Ascending aorta (tissue), 2 donors: ENCODE results near the gene TOE1. TPM values are rescaled to one million over a fixed set of nuclear protein-coding genes. Genes with fewer than 3 reads are reported as not detected.

ENCODE experiments used
- DNase-seq, 2 donors: peaks; one replicate each; pipeline ENCODE4 v3.0.0-alpha.2; 2019; ENCODE audit warnings: low spot score in 2 of 2
- H3K27ac ChIP-seq, 2 donors: fragments of 200-600 bp; sonication (generic); one replicate each; pipeline ENCODE4 v1.5.1; 2016 to 2017; ENCODE audit warnings: mild to moderate bottlenecking in 1 of 2
- H3K27me3 ChIP-seq: fragments of 200-600 bp; sonication (generic); one replicate; pipeline ENCODE4 v1.5.1; 2017
- H3K36me3 ChIP-seq, 2 donors: fragments of 200-600 bp; sonication (generic); one replicate each; pipeline ENCODE4 v1.5.1; 2016
- H3K4me1 ChIP-seq, 2 donors: fragments of 200-600 bp; sonication (generic); one replicate each; pipeline ENCODE4 v1.5.1; 2016 to 2017; ENCODE audit warnings: mild to moderate bottlenecking in 1 of 2
- H3K4me3 ChIP-seq, 2 donors: fragments of 200-600 bp; sonication (generic); one replicate each; pipeline ENCODE4 v1.5.1; 2016 to 2017; ENCODE audit warnings: mild to moderate bottlenecking in 1 of 2
- H3K9me3 ChIP-seq, 2 donors: fragments of 200-600 bp; sonication (generic); one replicate each; pipeline ENCODE4 v1.5.1; 2016
- intact Hi-C: fragments of 100-400 bp; cut with DNase I; formaldehyde crosslinking; loops from one replicate; pipeline ENCODE4 v1.15.1; 2023
- total RNA-seq: library from RNA; depleted of rRNA; stranded (reverse); fragments of >200 nt; gene quantifications from one replicate; pipeline ENCODE4 v1.1.0, GENCODE V29; 2016
- TF ChIP-seq, protein P1 (sequence below), 3 experiments: fragments of 200-600 bp in 2 of 3; fragments of 450-650 bp in 1 of 3; sonication (generic) in 2 of 3; IDR thresholded peaks; one replicate each; pipeline ENCODE4 v1.5.1; 2016 to 2019; ENCODE audit warnings: antibody characterized with exemption in 3 of 3, mild to moderate bottlenecking in 1 of 3, moderate library complexity in 1 of 3

TOE1 gene
- total RNA-seq, 1 donor from 2014 or later = 6.9 TPM

- Histone ChIP-seq H3K27me3 (no peaks in the 10 kb centered on the region), H3K27ac (no peak overlapping the region), H3K36me3 (no peaks in the 10 kb centered on the region), H3K4me3 (no peak overlapping the region), H3K4me1 (peaks cover 3 to 8% of the 10 kb centered on the region in 2 donors), H3K9me3 (no peaks in the 10 kb centered on the region)
- intact Hi-C loops = no loop called here
- TF ChIP-seq, protein P1, sequence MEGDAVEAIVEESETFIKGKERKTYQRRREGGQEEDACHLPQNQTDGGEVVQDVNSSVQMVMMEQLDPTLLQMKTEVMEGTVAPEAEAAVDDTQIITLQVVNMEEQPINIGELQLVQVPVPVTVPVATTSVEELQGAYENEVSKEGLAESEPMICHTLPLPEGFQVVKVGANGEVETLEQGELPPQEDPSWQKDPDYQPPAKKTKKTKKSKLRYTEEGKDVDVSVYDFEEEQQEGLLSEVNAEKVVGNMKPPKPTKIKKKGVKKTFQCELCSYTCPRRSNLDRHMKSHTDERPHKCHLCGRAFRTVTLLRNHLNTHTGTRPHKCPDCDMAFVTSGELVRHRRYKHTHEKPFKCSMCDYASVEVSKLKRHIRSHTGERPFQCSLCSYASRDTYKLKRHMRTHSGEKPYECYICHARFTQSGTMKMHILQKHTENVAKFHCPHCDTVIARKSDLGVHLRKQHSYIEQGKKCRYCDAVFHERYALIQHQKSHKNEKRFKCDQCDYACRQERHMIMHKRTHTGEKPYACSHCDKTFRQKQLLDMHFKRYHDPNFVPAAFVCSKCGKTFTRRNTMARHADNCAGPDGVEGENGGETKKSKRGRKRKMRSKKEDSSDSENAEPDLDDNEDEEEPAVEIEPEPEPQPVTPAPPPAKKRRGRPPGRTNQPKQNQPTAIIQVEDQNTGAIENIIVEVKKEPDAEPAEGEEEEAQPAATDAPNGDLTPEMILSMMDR (IDR thresholded peaks at IDR 0.05) = no peak
- DNase-seq = no peak
Observed at GRCh38 chr1:45365051-45365450, 25.1 kb downstream of the TOE1 start.

GRCh38 chr1:45370575-45370974 is 30.6 kb downstream of the TOE1 start:
- H3K36me3 ChIP-seq = no peaks in the 10 kb centered on the region
- H3K4me1 ChIP-seq = peaks cover 0 to 3% of the 10 kb centered on the region in 2 donors
- no peak overlapping the region for H3K27ac ChIP-seq
- TF ChIP-seq, protein P1 (IDR thresholded peaks at IDR 0.05) = no peak
- H3K4me3 ChIP-seq = no peak overlapping the region
- no peak for DNase-seq
- intact Hi-C loops = no loop called here
- no peaks in the 10 kb centered on the region for H3K9me3 ChIP-seq
- H3K27me3 ChIP-seq = no peaks in the 10 kb centered on the region

DNA sequence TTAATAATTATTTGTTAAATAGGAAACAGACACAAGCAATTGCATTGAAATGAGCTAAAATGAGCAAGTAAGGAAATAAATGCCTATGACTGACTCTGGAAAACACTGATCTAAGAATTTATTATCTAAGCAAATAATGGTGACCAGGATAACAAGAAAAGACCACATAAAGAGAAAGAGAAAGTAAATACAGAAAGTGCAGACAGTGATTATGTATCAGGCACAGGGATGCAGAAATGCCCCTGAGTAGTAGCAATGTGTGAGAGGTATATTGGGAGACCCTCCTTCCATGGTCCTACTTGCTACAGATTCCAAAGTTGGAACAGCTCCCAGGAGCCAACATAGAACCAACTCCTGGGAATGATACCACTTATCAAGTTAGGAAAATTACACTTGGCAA is 33.6 kb downstream of the TOE1 start:
- peaks cover 0 to 13% of the 10 kb centered on the region in 2 donors for H3K4me1 ChIP-seq
- no peaks in the 10 kb centered on the region for H3K27me3 ChIP-seq
- intact Hi-C loops = no loop called here
- H3K4me3 ChIP-seq = no peak overlapping the region
- TF ChIP-seq, protein P1 (IDR thresholded peaks at IDR 0.05) = no peak
- H3K9me3 ChIP-seq = no peaks in the 10 kb centered on the region
- DNase-seq = no peak
- no peaks in the 10 kb centered on the region for H3K36me3 ChIP-seq
- no peak overlapping the region for H3K27ac ChIP-seq

GRCh38 chr1:45375104-45376090 is 35.4 kb downstream of the TOE1 start:
- no peak for DNase-seq
- Histone ChIP-seq H3K4me3 (no peak overlapping the region), H3K36me3 (no peaks in the 10 kb centered on the region), H3K27me3 (no peaks in the 10 kb centered on the region), H3K4me1 (peaks cover 0 to 13% of the 10 kb centered on the region in 2 donors), H3K27ac (peak overlapping the region; percentile 42 to 48), H3K9me3 (no peaks in the 10 kb centered on the region)
- intact Hi-C loops = no loop called here
- TF ChIP-seq, protein P1 (IDR thresholded peaks at IDR 0.05) = peak in 1 of 3 experiments; percentile 30

GRCh38 chr1:45378184-45378583 is 38.2 kb downstream of the TOE1 start:
- no peak for DNase-seq
- intact Hi-C loops = no loop called here
- H3K4me3 ChIP-seq = no peak overlapping the region
- TF ChIP-seq, protein P1 (IDR thresholded peaks at IDR 0.05) = no peak
- no peak overlapping the region for H3K27ac ChIP-seq
- no peaks in the 10 kb centered on the region for H3K27me3 ChIP-seq
- no peaks in the 10 kb centered on the region for H3K36me3 ChIP-seq
- no peaks in the 10 kb centered on the region for H3K9me3 ChIP-seq
- peaks cover 0 to 13% of the 10 kb centered on the region in 2 donors for H3K4me1 ChIP-seq
